Prostate gland (tissue), 2 donors: Measurements from ENCODE around the gene TSPAN14.

Experiments
- POLR2A ChIP-seq: fragments of 450-650 bp; IDR thresholded peaks from one replicate; pipeline ENCODE4 v1.6.1; 2016; ENCODE audit warnings: antibody characterized with exemption, mild to moderate bottlenecking
- POLR2AphosphoS5 ChIP-seq: sonication (generic); formaldehyde crosslinking; IDR thresholded peaks from one replicate; pipeline ENCODE4 v1.6.1; 2017; ENCODE audit warnings: antibody characterized with exemption
- TF ChIP-seq, protein P1 (sequence below), 4 experiments: fragments of 200-600 bp in 2 of 4; fragments of 450-650 bp in 2 of 4; sonication (generic) in 2 of 4; IDR thresholded peaks; 1 replicate in 3 of 4; 2 replicates in 1 of 4; pipeline ENCODE4 v1.5.1; 2016 to 2019; ENCODE audit warnings: antibody characterized with exemption in 4 of 4, mild to moderate bottlenecking in 2 of 4, moderate library complexity in 2 of 4

DNA sequence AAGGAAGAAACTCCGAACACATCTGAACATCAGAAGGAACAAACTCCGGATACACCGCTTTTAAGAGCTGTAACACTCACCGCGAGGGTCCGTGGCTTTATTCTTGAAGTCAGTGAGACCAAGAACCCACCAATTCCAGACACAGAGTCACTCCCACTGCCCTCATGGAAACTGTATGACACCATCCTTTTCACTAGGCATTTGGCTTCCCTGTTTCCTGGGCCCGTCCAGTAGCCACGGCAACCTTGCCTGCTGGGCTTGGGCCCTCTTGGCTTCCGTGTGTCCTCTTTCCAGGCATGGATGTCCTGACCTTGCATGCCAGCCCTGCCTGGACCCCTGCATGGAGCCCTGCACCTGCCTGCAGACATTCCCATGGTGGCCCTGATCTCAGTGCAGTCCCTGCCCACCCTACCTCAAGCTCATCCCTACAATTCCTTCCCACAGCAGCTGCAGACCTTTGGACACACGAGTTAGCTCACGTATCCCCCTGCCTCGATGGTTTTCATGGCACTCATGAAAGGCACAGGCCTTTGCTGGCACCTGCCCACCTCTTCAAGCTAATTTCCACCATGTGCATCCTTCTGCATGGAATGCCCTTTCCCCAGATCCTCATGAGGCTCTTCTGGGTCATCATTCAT is 90.3 kb downstream of the TSPAN14 start:
- TF ChIP-seq, protein P1, sequence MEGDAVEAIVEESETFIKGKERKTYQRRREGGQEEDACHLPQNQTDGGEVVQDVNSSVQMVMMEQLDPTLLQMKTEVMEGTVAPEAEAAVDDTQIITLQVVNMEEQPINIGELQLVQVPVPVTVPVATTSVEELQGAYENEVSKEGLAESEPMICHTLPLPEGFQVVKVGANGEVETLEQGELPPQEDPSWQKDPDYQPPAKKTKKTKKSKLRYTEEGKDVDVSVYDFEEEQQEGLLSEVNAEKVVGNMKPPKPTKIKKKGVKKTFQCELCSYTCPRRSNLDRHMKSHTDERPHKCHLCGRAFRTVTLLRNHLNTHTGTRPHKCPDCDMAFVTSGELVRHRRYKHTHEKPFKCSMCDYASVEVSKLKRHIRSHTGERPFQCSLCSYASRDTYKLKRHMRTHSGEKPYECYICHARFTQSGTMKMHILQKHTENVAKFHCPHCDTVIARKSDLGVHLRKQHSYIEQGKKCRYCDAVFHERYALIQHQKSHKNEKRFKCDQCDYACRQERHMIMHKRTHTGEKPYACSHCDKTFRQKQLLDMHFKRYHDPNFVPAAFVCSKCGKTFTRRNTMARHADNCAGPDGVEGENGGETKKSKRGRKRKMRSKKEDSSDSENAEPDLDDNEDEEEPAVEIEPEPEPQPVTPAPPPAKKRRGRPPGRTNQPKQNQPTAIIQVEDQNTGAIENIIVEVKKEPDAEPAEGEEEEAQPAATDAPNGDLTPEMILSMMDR (IDR thresholded peaks at IDR 0.05): no peak
- TF ChIP-seq POLR2AphosphoS5 (no peak), POLR2A (no peak)
